Measurements from ENCODE around the gene ZNF740.
"Not testable (repeated sequence)": the region's sequence is repeated elsewhere in the genome, so short reads cannot be mapped to it uniquely, and the experiment has no call there.

Gene ZNF740

DNA sequence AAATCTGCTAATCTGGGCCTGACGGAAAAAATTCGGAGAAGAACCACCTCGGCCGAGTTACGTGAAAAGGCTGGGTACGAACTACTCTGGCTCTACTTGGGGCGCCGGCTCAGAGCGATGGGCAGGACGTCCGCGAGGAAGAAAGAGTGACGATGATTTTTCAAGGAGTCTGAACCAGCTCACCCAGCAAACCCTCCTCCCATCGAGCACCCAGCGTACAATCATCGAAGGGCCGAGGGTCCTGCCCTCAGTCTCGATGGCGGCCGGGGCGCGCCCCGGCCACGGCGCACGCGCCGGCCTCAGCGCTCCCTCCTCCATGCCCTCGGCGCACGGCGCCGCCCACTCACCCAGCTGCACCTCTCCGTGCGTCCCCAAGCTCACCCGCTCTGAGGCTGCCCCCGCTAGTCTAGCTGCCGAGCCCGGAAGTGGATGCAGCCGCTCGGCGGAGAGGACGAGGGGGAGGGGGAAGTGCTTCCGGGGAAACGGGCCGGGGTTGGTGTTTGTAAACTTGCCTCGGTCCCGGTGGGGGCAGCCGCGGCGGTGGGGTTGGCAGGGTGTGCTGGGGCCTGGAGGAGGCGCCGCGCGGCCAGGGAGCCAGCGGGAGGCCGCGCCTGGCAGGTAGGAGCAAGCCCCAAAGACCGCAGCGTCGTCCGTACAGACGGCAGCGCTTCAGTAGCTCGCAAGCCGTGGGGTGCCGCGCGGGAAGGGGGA, at the start of gene ZNF740, which contains the start of gene CSAD:
Gene ZNF740, plus strand, starts transcription at position 503 of the 711 bp plus-strand sequence. CDS start 1,262 bp downstream, outside the sequence.
Gene CSAD, minus strand, starts transcription at position 706 of the 711 bp plus-strand sequence. CDS start 7,455 bp downstream, outside the sequence.
- peak; percentile 99 for DNase-seq

GRCh38 chr12:53131844-53132243, 48.7 kb upstream of the ZNF740 start:
- DNase-seq = no peak

DNA sequence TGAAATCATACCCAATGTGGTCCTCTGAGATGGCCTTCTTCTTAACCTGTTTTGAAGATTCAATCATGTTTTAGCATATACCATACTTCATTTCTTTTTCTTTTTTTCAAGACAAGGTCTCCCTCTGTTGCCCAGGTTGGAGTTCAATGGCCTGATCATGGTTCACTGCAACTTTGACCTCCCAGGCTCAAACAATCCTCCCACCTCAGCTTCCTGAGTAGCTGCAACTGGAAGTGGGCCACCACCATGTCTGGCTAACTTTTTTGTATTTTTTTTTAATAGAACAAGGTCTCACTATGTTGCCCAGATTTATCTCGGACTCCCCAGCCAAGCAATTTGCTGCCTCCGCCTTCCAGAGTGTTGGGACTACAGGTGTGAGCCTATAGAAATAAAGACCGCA, 46.8 kb upstream of the ZNF740 start:
- DNase-seq = no peak

DNA sequence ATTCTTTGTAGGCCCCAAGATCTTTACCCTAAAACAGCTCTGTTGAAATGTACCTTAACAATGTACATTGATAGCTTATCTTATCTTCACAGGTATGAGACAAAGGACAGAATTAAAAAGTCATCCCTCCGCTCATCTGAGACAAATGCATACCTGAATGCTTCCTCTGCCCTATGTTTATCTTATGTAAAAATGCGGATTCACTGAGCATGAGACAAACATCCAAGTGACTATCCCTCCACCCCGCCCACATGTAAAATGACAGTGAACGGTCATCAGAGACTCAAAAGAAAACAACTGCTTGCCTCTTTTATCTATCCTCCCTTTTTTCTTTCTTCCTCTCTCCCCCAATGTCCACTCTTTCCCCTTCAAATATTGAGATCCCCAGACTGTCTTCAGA, 37.2 kb upstream of the ZNF740 start:
- DNase-seq = no peak

DNA sequence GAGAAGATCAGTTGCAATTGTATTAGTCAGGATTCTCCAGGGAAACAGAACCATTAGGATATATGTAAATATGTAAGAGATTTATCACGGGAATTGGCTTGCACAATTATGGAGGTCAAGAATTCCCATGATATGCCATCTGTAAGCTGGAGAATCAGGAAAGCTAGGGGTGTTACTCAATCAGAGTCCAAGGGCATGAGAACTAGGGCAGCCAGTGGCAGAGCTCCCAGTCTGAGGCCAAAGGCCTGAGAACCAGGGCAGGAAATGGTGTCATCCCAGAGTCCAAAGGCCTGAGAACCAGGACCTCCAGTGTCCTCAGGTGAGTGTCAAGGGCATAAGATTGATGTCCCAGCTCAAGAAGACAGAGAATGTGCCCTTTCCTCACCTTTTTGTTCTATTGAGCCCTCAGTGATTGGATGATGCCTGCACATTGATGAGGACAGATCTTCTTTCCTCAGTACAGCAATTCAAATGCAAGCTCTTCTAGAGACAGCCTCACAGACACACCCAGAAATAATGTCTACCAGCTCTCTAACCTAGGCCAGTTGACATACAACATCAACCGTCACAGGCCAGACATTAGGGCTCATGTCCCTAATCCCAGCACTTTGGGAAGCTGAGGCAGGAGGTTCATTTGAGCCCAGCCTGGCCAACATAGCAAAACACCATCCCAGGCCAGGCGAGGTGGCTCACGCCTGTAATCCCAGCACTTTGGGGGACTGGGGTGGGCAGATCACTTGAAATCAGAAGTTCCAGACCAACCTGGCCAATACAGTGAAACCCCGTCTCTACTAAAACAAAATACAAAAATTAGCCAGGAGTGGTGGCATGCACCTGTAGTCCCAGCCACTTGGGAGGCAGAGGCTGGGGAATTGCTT, 34.9 kb upstream of the ZNF740 start:
- DNase-seq = no peak

GRCh38 chr12:53147181-53147580, 33.3 kb upstream of the ZNF740 start:
- DNase-seq = no peak

- no peak for DNase-seq
These were observed 32.9 kb upstream of the ZNF740 start for GRCh38 chr12:53147653-53148052.

- no peak for DNase-seq
These were observed 29.5 kb upstream of the ZNF740 start for GRCh38 chr12:53151039-53151438.

DNA sequence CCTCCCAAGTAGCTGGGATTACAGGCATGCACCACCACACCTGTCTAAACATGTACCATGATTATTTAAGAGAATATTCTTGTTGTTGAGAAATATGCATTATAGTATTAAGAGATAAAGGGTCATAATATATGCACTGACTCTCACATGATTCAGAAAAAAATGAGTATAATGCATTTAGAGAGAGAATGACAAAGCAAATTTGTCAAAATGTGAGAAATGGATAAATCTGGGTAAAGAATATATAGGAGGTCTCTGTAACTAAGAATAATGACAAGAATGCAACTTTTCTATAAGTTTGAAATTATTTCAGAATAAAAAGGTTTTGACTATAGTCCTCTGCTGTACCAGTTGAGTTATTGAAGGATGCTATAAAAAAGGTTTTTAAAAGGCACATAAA, 28.1 kb upstream of the ZNF740 start:
- no peak for DNase-seq

DNA sequence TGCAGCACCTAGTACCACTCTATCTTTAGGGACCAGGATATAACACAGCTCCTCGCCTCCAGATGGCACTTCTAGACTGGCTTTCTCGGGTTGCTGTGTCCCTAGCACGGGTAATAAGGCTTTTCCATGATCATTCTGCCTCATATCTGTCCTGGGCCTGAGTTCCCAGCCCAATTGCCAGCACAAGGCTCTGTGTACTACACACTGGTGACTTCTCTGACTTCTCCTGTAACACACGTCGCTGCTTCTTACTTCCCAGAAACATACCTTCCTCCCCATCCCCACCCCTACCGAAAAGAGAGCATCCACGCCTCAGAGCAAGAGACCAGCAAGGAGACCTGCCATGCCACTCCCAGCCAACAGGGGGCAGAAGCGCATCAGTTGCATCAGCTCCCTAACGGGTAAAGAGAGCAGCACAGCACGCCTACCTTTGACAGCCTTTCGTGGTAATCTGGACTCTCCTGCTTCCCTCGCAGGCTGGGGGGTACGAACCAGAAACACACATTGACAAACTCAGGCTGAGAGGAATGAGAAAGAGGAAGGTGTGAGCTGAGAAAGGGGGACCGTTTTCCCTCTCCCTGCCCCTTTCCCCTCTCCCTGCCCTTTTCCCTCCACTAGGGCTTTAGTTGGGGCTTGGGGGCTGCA, 21.2 kb upstream of the ZNF740 start:
- peak; percentile 91 for DNase-seq

- DNase-seq = no peak
These were observed 20.5 kb upstream of the ZNF740 start for GRCh38 chr12:53160000-53160399.

GRCh38 chr12:53160673-53161072, 19.8 kb upstream of the ZNF740 start:
- DNase-seq = no peak

- DNase-seq = no peak
These were observed 19.2 kb upstream of the ZNF740 start for GRCh38 chr12:53161119-53161911.

GRCh38 chr12:53163008-53163407, 17.5 kb upstream of the ZNF740 start:
- DNase-seq = not testable (repeated sequence)

DNA sequence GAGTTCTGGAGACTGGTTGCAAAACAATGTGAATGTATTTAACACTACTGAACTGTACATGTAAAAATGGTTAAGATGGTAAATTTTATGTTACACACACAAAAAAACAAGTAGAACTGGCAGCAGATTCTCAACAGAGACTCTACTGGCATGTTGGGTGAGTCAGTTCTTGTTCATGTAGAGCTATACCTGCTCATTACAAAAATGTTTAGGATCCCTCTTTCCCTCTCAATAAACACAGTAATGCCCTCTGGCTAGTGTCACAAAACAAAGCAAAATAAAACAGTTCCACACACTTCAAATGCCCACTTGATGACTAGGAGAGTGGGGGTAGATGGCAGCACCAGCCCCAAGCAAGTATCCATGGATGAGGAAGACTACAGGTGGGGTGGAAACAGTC, 13.7 kb upstream of the ZNF740 start:
- no peak for DNase-seq

DNA sequence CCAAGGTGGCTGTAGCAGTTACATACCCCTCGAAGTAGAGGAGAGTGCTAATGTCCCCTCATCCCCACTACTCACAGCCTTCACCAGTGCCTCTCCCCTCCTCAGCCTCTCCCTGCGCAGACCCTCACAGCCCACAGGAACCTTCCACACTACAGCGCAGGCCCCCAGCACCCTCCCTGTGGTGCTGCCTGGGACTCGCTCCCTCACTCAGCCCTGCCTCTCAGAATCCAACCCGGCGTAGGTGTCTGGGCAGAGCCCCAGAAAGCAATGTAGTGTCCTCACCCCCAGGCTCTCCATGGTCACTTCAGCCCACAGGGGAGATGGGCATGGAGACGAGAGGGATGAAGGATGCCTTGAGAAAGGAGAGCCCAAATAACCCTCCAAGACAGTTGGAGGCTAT, 10.9 kb upstream of the ZNF740 start:
- no peak for DNase-seq

DNA sequence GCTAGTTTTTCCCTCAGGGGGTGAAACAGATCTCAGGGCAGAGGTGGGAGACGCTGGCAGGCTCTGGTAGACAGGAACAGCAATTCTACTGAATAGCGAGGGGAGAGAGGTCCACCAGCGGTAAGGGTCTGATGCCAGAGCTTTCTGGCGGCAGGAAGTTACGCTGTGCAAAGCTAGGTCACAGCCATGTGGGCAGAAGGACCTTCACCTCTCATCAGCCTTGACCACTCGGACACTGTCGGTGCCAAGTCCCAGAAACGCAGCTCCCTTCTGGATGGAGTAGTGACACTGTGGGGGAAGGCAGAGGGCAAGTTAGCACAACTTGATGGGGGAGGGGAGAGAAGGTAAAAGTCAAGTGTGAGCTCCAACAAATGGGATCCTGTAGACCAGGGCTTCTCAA, 10.3 kb upstream of the ZNF740 start:
- DNase-seq = no peak

- no peak for DNase-seq
These were observed 9.4 kb upstream of the ZNF740 start for GRCh38 chr12:53170876-53171724.

- DNase-seq = no peak
These were observed 8.7 kb upstream of the ZNF740 start for GRCh38 chr12:53171725-53172329.

DNA sequence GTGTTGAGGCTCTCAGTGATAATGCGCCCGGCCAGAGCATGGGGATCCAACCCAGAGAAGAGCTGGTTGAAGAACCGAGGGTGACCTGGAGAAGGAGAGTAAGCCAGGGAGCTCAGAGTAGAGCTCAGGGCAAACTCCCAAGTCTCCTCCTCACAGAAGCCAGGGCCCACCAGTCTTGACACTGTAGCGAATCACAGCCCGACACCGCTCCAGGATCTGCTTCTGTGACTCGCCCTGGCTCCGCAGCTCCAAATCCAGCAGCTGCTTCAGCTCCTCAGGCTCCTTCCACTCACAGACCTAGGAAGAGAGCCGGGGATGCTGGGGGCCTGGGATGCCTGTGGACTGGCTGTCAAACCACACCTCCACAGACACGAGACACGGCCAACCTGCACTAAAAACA, 8.2 kb upstream of the ZNF740 start:
- DNase-seq = no peak

DNA sequence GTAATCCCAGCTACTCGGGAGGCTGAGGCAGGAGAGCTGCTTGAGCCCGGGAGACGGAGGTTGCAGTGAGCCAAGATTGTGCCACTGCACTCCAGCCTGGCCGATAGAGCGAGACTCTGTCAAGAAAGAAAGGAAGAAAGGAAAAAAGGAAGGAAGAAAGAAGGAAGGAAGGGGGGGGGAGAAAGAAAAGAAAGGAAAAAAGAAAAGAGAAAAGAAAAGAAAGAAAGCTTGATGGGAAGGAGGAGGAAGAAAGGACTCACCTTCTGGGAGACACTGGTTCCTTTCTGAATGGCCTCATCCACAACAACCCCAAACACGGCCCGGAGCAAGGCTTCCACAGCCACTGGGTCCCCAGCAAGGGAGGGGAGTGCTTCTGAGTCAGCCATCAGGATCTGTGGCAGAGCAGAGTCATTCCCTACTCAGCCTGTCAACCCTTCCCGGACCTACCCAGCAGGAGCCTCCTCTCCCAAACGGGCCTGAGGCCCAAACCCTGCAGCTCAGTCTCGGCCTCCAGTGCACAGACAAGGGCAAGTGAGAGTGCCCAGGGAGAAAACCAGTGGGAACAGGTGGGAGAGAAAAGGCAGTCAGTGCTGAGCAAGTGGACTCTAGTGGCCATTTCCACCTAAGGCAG, 7.3 kb upstream of the ZNF740 start:
- no peak for DNase-seq
